ENCODE results near the gene PAX8.

PAX8 gene

GRCh38 chr2:113179446-113180045 lies 99.2 kb downstream of the PAX8 start:
- no peak for TF ChIP-seq CTCF (IDR thresholded peaks at IDR 0.05; ENCODE audit: low read depth, low read length)
- H3K4me3 ChIP-seq (ENCODE audit: low read depth, low read length) = no peak overlapping the region

GRCh38 chr2:113178891-113179290 lies 99.8 kb downstream of the PAX8 start:
- TF ChIP-seq CTCF (IDR thresholded peaks at IDR 0.05; ENCODE audit: low read depth, low read length) = no peak
- no peak overlapping the region for H3K4me3 ChIP-seq (ENCODE audit: low read depth, low read length)

GRCh38 chr2:113178069-113178746 lies 100.5 kb downstream of the PAX8 start:
- no peak overlapping the region for H3K4me3 ChIP-seq (ENCODE audit: low read depth, low read length)
- no peak for TF ChIP-seq CTCF (IDR thresholded peaks at IDR 0.05; ENCODE audit: low read depth, low read length)

- no peak overlapping the region for H3K4me3 ChIP-seq (ENCODE audit: low read depth, low read length)
- no peak for TF ChIP-seq CTCF (IDR thresholded peaks at IDR 0.05; ENCODE audit: low read depth, low read length)
Measured at GRCh38 chr2:113176696-113177355, 101.9 kb downstream of the PAX8 start.

GRCh38 chr2:113175736-113176695 lies 102.7 kb downstream of the PAX8 start:
- TF ChIP-seq CTCF (IDR thresholded peaks at IDR 0.05; ENCODE audit: low read depth, low read length) = no peak

GRCh38 chr2:113175042-113175628 lies 103.6 kb downstream of the PAX8 start:
- TF ChIP-seq CTCF (IDR thresholded peaks at IDR 0.05; ENCODE audit: low read depth, low read length) = no peak
- no peak overlapping the region for H3K4me3 ChIP-seq (ENCODE audit: low read depth, low read length)

More at GRCh38 chr2:113175736-113176695, 102.7 kb downstream of the PAX8 start:
- no peak overlapping the region for H3K4me3 ChIP-seq (ENCODE audit: low read depth, low read length)

Data from WI38 (cell line).